ENCODE results near the gene URAD. TPM values are rescaled to one million over a fixed set of nuclear protein-coding genes. Genes with fewer than 3 reads are reported as not detected.

The URAD gene
- total RNA-seq, 2 donors from 2014 or later = not detected

DNA sequence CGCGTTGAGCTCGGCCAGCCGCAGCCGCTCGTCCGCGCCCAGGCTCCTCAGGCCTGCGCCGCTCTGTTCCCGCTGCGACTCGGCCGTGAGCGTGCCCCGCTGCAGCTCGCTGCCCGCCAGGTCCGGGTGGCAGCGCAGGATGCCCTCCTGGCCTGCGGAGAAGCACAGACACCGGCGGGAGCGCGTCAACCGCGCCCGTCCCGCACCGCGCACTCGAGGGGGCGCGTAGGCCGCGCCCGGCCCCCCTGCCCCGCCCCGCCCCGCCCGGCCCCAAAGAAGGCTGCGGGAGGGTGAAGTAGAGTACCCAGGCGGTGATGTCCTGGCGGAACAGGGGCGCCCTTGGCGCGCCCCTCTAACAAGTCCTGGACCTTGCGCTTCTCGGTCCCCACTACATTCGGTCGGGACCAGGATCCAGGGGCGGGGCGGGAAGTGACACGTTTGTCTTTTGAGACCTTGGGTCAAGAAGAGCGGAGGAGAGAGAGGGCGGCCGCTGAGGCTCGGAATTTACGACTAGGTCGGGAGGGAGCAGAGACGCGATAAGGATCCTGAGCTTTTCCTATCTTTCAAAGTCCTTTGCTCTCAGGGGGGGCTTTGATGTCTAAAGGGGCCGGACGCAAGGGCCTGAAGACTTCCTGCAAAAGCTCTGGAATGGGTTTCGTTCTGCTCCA is 10.1 kb downstream of the URAD start:
- H3K27me3 ChIP-seq (replicated peaks; ENCODE audit: insufficient read depth) = peaks cover 9% of the 10 kb centered on the region
- TF ChIP-seq, protein P1, sequence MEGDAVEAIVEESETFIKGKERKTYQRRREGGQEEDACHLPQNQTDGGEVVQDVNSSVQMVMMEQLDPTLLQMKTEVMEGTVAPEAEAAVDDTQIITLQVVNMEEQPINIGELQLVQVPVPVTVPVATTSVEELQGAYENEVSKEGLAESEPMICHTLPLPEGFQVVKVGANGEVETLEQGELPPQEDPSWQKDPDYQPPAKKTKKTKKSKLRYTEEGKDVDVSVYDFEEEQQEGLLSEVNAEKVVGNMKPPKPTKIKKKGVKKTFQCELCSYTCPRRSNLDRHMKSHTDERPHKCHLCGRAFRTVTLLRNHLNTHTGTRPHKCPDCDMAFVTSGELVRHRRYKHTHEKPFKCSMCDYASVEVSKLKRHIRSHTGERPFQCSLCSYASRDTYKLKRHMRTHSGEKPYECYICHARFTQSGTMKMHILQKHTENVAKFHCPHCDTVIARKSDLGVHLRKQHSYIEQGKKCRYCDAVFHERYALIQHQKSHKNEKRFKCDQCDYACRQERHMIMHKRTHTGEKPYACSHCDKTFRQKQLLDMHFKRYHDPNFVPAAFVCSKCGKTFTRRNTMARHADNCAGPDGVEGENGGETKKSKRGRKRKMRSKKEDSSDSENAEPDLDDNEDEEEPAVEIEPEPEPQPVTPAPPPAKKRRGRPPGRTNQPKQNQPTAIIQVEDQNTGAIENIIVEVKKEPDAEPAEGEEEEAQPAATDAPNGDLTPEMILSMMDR (IDR thresholded peaks at IDR 0.05) = no peak
- no peaks in the 10 kb centered on the region for H3K36me3 ChIP-seq
- H3K4me3 ChIP-seq = no peak overlapping the region
- H3K9me3 ChIP-seq = no peaks in the 10 kb centered on the region
- DNase-seq (ENCODE audit: low spot score) = no peak
- H3K27ac ChIP-seq = no peak overlapping the region
- no peak for ATAC-seq (ENCODE audit: insufficient number of reproducible peaks, low FRiP score, low read depth)
- peaks cover 8 to 32% of the 10 kb centered on the region in 2 donors for H3K4me1 ChIP-seq (ENCODE audit: control insufficient read depth in 1 of 2, low read depth in 2 of 2)

- H3K4me3 ChIP-seq = no peak overlapping the region
- H3K36me3 ChIP-seq = no peaks in the 10 kb centered on the region
- no peak for ATAC-seq (ENCODE audit: insufficient number of reproducible peaks, low FRiP score, low read depth)
Measured at GRCh38 chr13:27977476-27978300, 10.8 kb downstream of the URAD start.

DNA sequence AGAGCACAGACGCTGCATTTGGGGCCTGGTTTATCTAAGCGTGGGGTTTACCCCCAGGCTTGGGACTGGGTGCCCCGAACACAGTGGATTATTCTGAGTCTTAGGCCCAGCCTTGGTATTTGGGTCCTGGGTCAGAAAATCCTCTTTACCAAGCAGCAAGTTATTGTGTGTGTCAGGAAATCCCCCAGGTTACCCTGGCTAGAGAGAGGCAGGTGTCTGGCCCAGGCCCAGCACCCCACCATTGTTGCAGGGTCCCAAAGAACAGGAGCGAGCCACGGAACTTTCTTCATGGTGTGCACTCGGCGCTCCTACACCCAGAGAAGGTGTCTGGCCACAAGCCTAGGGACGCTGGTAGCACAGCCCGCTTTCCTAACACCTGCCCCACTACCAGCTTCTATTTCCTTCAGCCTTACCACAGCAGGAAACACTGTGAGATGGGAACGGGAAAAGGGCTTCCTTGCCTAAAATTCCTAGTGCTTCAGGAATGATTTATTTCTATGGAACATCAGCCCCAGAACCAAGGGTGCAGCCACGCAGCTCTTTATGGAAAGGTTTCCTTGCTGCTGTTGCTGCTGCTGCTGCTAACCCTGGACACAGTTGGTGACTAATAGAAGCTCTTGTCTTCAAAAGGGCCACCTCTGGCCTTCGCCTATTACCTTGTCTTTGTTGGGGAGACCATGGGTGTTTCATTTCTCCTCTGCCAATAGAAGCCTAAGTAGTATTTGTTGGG is 12.0 kb downstream of the URAD start:
- peaks cover 9% of the 10 kb centered on the region for H3K27me3 ChIP-seq (replicated peaks; ENCODE audit: insufficient read depth)
- TF ChIP-seq, protein P1 (IDR thresholded peaks at IDR 0.05) = no peak

More at GRCh38 chr13:27977476-27978300, 10.8 kb downstream of the URAD start:
- Histone ChIP-seq H3K27me3 (replicated peaks; ENCODE audit: insufficient read depth) (peaks cover 9% of the 10 kb centered on the region), H3K4me1 (ENCODE audit: control insufficient read depth in 1 of 2, low read depth in 2 of 2) (peaks cover 8 to 32% of the 10 kb centered on the region in 2 donors), H3K9me3 (no peaks in the 10 kb centered on the region), H3K27ac (no peak overlapping the region)
- TF ChIP-seq, protein P1 (IDR thresholded peaks at IDR 0.05) = no peak
- no peak for DNase-seq (ENCODE audit: low spot score)

DNA sequence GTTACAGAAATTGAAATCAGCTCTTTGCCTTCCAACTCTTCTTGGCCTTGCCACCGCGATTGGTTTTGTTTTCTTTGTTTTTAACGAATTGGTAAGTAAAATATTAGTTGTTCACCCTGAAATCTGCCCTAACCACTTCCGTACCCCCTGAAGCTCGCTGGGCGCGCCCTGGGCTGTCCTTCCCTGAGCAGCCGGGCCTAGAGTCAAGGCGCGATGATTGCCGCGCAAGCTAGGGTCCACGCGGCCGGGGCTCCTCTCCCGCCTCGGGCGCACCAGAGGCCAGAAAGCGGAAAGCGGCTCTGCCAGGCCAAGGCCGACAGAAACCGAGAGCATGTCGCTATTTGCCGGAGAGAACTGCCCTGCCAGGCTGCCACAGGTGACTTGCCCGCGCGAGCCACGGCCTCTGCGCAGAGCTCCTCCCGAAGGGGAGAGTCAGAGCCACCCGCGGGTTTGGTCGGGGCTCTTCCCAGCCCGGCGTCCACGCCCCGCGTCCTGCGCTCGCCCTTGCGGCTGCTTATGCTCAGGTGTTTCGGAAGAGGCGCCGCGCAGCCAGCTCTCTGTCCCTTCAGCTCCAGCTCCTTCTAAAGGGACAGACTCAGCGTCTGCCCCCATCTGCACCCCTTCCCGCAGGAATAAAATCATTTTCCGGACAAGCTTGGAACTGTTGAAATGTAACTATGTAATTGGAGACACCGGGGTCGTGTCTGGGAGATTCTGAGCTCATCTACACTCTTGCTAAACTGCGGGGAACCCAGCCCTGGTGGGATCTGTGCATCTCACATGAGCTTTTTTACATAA is 12.7 kb downstream of the URAD start:
- no peak for ATAC-seq (ENCODE audit: insufficient number of reproducible peaks, low FRiP score, low read depth)
- no peaks in the 10 kb centered on the region for H3K36me3 ChIP-seq
- H3K27ac ChIP-seq = no peak overlapping the region
- peaks cover 9% of the 10 kb centered on the region for H3K27me3 ChIP-seq (replicated peaks; ENCODE audit: insufficient read depth)
- peaks cover 8 to 32% of the 10 kb centered on the region in 2 donors for H3K4me1 ChIP-seq (ENCODE audit: control insufficient read depth in 1 of 2, low read depth in 2 of 2)
- H3K9me3 ChIP-seq = no peaks in the 10 kb centered on the region
- DNase-seq (ENCODE audit: low spot score) = no peak
- TF ChIP-seq, protein P1 (IDR thresholded peaks at IDR 0.05) = no peak
- no peak overlapping the region for H3K4me3 ChIP-seq

More for the DNA sequence above, 12.0 kb downstream of the URAD start:
- no peak for DNase-seq (ENCODE audit: low spot score)
- no peak for ATAC-seq (ENCODE audit: insufficient number of reproducible peaks, low FRiP score, low read depth)
- Histone ChIP-seq H3K36me3 (no peaks in the 10 kb centered on the region), H3K4me3 (no peak overlapping the region), H3K4me1 (ENCODE audit: control insufficient read depth in 1 of 2, low read depth in 2 of 2) (peaks cover 8 to 32% of the 10 kb centered on the region in 2 donors), H3K9me3 (no peaks in the 10 kb centered on the region), H3K27ac (no peak overlapping the region)
